ENCODE data around the gene EHHADH.
A peak's percentile ranks its signal among the peaks of the same experiment; 100 is the strongest.

Gene EHHADH

DNA sequence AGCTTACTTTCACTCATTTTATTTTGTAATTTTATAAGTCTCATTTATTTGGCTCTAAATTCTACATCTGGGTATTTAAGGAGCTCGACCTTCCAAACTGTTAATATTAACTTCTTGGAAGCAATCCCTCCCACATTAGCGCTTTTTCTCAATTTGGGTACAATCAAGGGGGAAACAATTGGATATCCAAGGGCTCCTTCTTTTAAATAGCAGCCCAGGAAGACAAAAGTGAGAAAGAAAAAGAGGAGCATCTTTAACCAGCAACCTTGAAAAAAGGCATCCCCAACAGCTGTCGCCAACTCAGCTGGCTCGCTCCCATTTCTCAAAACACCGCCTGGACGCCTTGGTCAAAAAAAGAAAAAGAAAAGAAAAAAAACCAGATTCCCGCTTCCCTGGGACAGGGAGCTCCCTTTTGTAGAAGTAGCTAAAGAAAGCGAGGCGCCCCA is 101.9 kb downstream of the EHHADH start:
- Histone ChIP-seq H3K9me3 (ENCODE audit: control insufficient read depth in 5 of 5, low read length in 5 of 5) (no peaks in the 10 kb centered on the region), H3K36me3 (ENCODE audit: control insufficient read depth in 5 of 5, insufficient read depth in 5 of 5, low read length in 5 of 5) (no peaks in the 10 kb centered on the region), H3K9ac (ENCODE audit: low read length in 5 of 5) (peak overlapping the region in 3 of 5 donors; percentile 4 to 62 (median 13)), H3K4me1 (ENCODE audit: control insufficient read depth in 5 of 5, insufficient read depth in 5 of 5, low read length in 5 of 5) (peaks cover 0 to 24% (median 15%) of the 10 kb centered on the region in 5 donors), H3K27me3 (ENCODE audit: control insufficient read depth in 5 of 5, insufficient read depth in 4 of 5, low read length in 5 of 5) (peaks cover 0 to 10% (median 0%) of the 10 kb centered on the region in 5 donors), H3K4me3 (ENCODE audit: low read depth in 1 of 5, low read length in 5 of 5) (peak overlapping the region; percentile 52 to 85 (median 75)), H3K27ac (ENCODE audit: low read depth, low read length) (peak overlapping the region; percentile 55)

DNA sequence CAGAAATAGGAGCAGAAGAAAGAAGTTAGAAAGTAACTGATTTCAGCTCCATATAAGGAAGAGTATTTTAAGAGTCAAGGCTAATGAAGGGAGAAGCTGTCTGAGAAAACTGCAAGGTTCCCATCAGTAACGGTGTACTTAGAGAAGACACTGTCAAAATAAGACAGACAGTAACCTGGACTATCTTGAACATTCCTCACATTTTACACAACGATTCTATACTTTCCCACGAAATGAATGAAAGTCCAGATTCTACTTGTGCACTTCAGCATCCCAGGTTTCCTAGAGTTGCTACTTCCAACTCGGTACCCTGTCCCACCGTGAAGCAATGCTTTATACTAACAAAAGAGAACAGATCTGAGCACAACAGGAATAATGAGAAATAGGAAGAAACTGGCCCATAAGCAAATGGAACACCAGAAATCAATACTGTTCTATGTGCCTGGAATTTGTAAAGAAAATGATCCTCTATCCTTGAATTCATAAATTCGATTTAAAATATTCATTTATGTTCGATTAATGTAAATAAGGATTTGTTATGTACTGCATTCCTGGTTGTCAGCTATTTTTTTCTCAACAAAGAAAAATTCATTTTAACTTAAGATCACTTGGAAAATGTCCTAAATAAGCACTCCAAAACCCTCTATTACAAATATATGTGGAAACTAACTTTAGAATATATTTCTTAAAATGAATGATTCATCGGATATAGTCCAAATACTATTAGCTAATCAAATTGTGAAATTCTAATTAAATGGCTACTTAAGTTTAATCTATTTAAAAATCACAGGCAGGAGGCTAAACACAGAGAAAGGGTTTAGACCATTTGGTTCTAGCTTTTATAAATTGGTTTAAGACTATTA is 102.5 kb downstream of the EHHADH start:
- H3K9ac ChIP-seq (ENCODE audit: low read length in 5 of 5), result no peak overlapping the region
- peak overlapping the region in 1 of 5 donors; percentile 84 for H3K4me3 ChIP-seq (ENCODE audit: low read depth in 1 of 5, low read length in 5 of 5)
- H3K4me1 ChIP-seq (ENCODE audit: control insufficient read depth in 5 of 5, insufficient read depth in 5 of 5, low read length in 5 of 5), result peaks cover 0 to 24% (median 15%) of the 10 kb centered on the region in 5 donors
- peaks cover 0 to 10% (median 0%) of the 10 kb centered on the region in 5 donors for H3K27me3 ChIP-seq (ENCODE audit: control insufficient read depth in 5 of 5, insufficient read depth in 4 of 5, low read length in 5 of 5)
- H3K27ac ChIP-seq (ENCODE audit: low read depth, low read length), result no peak overlapping the region
- H3K36me3 ChIP-seq (ENCODE audit: control insufficient read depth in 5 of 5, insufficient read depth in 5 of 5, low read length in 5 of 5), result no peaks in the 10 kb centered on the region
- no peaks in the 10 kb centered on the region for H3K9me3 ChIP-seq (ENCODE audit: control insufficient read depth in 5 of 5, low read length in 5 of 5)

DNA sequence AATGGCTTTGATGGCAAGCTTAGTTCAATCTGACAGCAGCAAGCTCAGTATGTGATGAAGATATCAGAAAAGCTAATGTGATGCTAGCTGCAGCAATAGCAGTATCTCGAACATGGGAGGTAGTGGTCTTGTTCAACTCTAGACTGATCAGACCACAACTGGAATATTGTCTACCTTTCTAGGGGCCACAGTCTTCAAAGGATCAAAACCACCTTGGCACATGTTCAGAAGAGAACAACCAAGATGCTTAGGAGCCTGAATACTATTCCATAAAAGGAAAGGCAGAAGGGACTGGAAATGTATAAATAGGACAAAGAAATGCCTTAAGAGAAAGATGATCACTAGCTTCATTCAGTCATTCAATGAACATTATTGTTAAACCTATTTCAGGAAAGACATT is 103.3 kb downstream of the EHHADH start:
- Histone ChIP-seq H3K36me3 (ENCODE audit: control insufficient read depth in 5 of 5, insufficient read depth in 5 of 5, low read length in 5 of 5) (no peaks in the 10 kb centered on the region), H3K27ac (ENCODE audit: low read depth, low read length) (no peak overlapping the region), H3K9me3 (ENCODE audit: control insufficient read depth in 5 of 5, low read length in 5 of 5) (no peaks in the 10 kb centered on the region), H3K9ac (ENCODE audit: low read length in 5 of 5) (no peak overlapping the region), H3K4me3 (ENCODE audit: low read depth in 1 of 5, low read length in 5 of 5) (no peak overlapping the region), H3K27me3 (ENCODE audit: control insufficient read depth in 5 of 5, insufficient read depth in 4 of 5, low read length in 5 of 5) (peaks cover 0 to 10% (median 0%) of the 10 kb centered on the region in 5 donors), H3K4me1 (ENCODE audit: control insufficient read depth in 5 of 5, insufficient read depth in 5 of 5, low read length in 5 of 5) (peaks cover 0 to 24% (median 15%) of the 10 kb centered on the region in 5 donors)

DNA sequence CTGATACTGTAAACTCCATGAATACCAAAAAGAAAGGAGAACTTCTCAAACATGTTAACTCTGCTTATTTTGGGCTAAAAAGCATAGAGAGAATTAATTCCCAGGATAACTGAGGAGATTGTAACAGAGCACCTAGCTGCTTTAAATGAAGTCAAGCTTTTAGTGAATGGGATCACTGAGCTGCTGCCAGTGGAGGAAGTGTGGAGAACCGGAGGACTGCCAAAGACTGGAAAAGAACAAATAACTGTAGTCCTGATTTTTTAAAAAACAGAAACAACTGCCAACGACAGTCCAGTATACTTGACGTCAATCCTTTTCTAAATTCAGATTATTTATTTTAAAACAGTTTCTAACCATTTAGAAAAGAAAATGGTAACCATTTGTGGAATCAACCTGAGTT is 104.3 kb downstream of the EHHADH start:
- Histone ChIP-seq H3K4me3 (ENCODE audit: low read depth in 1 of 5, low read length in 5 of 5) (no peak overlapping the region), H3K4me1 (ENCODE audit: control insufficient read depth in 5 of 5, insufficient read depth in 5 of 5, low read length in 5 of 5) (peaks cover 0 to 24% (median 15%) of the 10 kb centered on the region in 5 donors), H3K36me3 (ENCODE audit: control insufficient read depth in 5 of 5, insufficient read depth in 5 of 5, low read length in 5 of 5) (no peaks in the 10 kb centered on the region), H3K9ac (ENCODE audit: low read length in 5 of 5) (no peak overlapping the region), H3K9me3 (ENCODE audit: control insufficient read depth in 5 of 5, low read length in 5 of 5) (no peaks in the 10 kb centered on the region), H3K27me3 (ENCODE audit: control insufficient read depth in 5 of 5, insufficient read depth in 4 of 5, low read length in 5 of 5) (peaks cover 0 to 10% (median 0%) of the 10 kb centered on the region in 5 donors), H3K27ac (ENCODE audit: low read depth, low read length) (no peak overlapping the region)

DNA sequence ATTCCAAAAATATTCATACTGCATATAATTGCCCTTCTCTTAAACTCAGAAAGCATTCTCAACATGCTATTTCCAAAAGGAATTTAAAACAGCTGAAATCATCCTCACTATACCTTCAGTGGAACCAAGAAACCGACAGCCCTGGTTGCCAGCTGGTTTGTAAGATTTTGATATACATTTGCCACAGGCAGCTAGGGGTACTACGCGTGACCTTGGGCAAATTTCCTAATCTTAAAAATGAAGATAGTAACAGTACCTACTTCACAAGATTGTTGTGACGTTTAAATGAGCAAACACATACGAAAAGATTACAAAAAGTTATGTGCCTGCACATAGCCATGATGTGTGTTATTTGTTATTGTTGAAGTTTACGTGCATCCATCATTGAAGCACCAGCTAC is 108.3 kb downstream of the EHHADH start:
- Histone ChIP-seq H3K9ac (ENCODE audit: low read length in 5 of 5) (no peak overlapping the region), H3K9me3 (ENCODE audit: control insufficient read depth in 5 of 5, low read length in 5 of 5) (peaks cover 0 to 6% (median 0%) of the 10 kb centered on the region in 5 donors), H3K27ac (ENCODE audit: low read depth, low read length) (no peak overlapping the region), H3K4me1 (ENCODE audit: control insufficient read depth in 5 of 5, insufficient read depth in 5 of 5, low read length in 5 of 5) (no peaks in the 10 kb centered on the region), H3K36me3 (ENCODE audit: control insufficient read depth in 5 of 5, insufficient read depth in 5 of 5, low read length in 5 of 5) (no peaks in the 10 kb centered on the region), H3K27me3 (ENCODE audit: control insufficient read depth in 5 of 5, insufficient read depth in 4 of 5, low read length in 5 of 5) (peaks cover 0 to 5% (median 0%) of the 10 kb centered on the region in 5 donors), H3K4me3 (ENCODE audit: low read depth in 1 of 5, low read length in 5 of 5) (no peak overlapping the region)

DNA sequence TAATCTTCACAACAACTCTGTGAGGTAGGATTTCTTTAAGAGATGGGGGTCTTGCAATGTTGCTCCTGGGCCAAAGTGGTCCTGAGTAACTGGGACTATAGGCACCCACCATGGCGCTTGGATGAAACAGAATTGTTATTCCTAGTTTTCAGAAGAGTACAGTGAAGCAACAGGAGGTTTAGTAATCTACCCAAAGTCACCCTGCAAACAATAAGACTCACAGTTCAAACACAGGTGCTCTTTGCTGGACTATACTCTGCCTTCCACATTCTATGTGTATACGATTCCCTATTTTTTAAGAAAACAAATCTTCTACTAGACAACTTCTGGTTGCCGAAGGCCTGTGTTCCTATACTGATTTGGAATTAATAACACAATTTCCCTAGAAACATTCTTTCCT is 109.1 kb downstream of the EHHADH start:
- H3K27ac ChIP-seq (ENCODE audit: low read depth, low read length), result no peak overlapping the region
- H3K4me1 ChIP-seq (ENCODE audit: control insufficient read depth in 5 of 5, insufficient read depth in 5 of 5, low read length in 5 of 5), result no peaks in the 10 kb centered on the region

More for the DNA sequence above, 109.1 kb downstream of the EHHADH start:
- no peak overlapping the region for H3K9ac ChIP-seq (ENCODE audit: low read length in 5 of 5)
- H3K36me3 ChIP-seq (ENCODE audit: control insufficient read depth in 5 of 5, insufficient read depth in 5 of 5, low read length in 5 of 5), result no peaks in the 10 kb centered on the region
- H3K4me3 ChIP-seq (ENCODE audit: low read depth in 1 of 5, low read length in 5 of 5), result no peak overlapping the region
- no peaks in the 10 kb centered on the region for H3K27me3 ChIP-seq (ENCODE audit: control insufficient read depth in 5 of 5, insufficient read depth in 4 of 5, low read length in 5 of 5)
- H3K9me3 ChIP-seq (ENCODE audit: control insufficient read depth in 5 of 5, low read length in 5 of 5), result peaks cover 0 to 6% (median 0%) of the 10 kb centered on the region in 5 donors

Data from subcutaneous abdominal adipose tissue (tissue), 5 donors.